GM11168 (cell line): ENCODE measurements around the gene SLC7A4.
"Not testable (repeated sequence)": the region's sequence is repeated elsewhere in the genome, so short reads cannot be mapped to it uniquely, and the experiment has no call there.

Experiments
- in situ Hi-C: fragments of 300-500 bp; cut with MboI; formaldehyde crosslinking; loops from one replicate; pipeline ENCODE4 v1.12.0; 2022; ENCODE audit warnings: low sequenced_read_pairs; ENCODE audit not compliant: unreplicated experiment

SLC7A4 gene

DNA sequence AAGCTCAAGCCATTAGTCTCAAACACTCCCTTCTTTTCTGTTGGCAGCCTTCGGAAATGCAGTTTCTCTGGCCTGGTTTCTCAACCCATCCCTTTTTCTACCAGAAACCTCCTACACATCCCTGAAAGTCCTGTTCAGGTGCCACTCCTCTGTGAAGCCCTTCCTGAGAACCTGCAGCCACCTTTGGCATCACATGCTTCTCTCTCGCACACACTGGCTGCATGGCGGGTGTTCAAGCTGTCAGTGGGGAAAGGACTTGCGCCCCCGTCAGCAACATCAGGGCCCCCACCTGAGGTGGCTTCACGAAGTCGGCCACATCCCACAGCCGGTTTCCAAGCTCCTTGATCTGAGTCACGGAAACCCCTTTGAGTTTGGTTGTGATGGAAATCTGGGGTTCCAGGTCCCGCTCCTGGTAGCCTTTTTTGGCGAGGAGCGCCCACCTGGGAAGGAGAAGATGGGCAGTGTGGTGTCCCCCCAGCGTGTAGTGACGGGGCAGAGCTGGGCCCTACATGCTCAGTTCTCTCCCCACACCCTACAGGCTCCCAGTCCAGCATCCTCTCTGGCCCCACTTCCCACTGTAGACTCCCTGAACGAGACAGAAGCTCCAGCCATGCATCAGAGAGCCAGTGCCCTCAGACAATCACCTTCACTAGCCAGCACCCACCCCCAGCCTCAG is 11.6 kb upstream of the SLC7A4 start:
- in situ Hi-C loops = no loop called here

DNA sequence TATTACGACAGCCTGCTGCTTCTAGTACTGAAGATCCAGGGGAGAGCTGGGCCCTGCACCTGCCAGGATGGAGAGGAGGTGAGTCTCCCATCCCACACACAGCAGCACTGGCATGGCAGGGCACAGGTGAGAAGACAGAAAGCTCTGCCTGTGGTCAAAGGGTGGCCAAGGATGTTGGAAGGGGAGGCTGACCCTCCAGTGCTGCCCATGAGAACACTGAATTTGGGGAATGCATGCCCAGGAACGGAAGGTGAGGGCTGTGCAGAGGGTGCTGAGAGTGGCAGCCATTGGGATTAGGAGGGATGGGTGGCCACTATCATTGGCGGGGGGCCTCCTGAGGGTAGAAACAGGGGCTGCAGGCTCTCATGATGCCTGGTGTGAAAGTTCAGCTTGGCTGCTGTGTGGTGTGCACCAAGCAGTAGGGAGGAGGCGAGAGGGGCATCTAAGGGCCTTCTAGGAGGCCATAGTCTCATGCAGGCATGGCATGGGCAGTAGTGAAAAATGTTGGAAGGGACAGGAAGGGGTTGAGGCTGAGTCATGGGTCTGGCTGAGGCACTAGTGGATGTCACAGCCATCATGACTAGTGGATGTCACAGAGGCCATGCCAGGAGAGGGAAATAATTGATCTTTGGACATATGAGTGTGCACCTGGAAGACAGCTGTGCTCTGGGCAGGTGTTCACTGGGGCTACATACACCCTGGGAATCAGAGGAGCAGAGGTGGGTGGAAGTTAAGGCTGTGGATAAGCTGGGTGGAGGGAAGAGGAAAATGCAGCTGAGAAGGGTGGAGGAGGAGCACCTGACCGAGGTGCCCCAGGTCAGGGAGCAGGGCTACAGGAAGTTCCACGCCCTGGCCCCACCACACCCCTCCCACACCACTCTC is 10.9 kb upstream of the SLC7A4 start:
- in situ Hi-C loops = no loop called here

DNA sequence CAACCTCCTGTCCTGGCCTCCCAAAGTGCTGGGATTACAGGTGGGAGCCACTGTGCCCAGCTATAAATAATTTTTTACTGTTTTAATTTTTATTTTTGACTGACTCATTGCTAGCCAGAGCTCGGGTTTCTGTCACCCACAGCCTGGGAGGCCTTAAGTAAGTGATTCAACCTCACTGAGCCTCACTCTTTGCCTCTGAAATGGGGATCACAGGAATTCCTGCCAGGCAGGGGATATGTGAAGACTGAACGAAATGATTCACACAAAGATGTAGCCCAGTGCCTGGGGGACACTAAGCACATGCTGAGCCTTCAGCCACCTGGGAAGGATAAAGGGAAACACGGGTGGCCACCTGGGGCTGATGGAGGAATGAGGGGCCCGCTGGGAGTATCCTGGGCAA is 9.6 kb upstream of the SLC7A4 start:
- in situ Hi-C loops = no loop called here

DNA sequence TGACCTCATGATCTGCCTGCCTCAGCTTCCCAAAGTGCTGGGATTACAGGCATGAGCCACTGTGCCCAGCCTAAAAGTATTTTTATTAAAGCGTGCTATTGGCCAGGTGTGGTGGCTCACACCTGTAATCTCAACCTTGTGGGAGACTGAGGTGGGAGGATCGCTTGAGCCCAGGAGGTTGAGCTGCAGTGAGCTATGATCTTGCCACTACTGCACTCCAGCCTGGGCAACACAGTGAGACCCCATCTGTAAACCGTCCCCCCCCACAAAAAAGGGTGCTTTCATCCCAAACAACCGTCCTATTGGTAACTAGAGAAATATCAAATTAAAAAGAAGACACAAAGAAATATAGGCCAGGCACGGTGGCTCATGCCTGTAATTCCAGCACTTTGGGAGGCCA is 6.8 kb upstream of the SLC7A4 start:
- in situ Hi-C loops = not testable (repeated sequence)

DNA sequence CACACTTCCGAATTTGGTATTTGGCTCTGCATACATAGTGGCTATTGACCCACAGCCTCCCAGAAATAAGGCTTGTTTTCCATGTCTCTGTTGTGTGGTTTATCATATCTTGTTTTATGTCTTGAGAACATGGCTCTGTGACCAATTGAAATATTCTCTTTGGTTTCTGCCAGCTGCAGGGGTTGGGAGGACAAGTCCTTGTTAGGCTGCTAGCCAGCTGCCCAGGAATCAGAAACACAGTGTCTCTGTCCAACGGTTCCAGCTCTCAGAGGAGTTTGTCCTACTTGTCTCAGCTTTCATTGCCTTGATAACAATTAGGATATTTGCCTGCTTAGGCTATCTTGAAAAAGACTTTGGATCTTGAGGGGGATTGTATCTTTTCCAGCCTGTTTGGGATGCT is 6.0 kb upstream of the SLC7A4 start:
- in situ Hi-C loops = no loop called here

DNA sequence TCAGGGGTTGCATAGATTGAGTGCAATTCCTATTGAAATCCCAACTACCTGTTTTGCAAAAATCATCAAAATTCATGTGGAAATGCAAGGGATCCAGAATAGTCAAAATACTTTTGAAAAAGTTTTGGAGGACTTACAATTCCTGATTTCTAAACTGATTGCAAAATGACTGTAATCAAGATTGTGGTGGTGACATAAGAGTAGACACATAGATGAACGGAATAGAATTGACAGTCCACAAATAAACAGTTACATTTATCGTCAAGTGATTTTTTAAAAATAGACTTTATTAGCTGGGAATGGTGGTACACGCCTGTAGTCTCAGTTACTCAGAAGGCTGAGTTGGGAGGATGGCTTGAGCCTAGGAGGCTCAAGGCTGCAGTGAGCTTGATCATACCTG is 2.6 kb upstream of the SLC7A4 start:
- in situ Hi-C loops = no loop called here

DNA sequence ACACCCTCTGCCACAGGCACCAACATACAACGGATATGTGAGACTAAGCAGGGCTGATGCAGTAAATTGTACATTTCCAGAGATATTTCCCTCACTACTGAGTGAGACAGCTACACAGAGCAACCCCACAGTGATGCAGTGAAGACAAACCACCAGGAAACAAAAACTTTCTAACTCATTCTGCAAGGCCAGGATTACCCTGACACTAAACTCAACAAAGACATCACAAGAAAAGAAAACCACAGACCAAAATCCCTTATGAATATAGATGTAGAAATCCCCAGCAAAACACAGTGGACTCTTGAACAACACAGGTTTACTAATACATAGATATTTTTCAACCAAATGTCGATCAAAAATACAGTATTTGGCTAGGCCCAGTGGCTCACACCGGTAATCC is 1.5 kb upstream of the SLC7A4 start:
- in situ Hi-C loops = no loop called here

DNA sequence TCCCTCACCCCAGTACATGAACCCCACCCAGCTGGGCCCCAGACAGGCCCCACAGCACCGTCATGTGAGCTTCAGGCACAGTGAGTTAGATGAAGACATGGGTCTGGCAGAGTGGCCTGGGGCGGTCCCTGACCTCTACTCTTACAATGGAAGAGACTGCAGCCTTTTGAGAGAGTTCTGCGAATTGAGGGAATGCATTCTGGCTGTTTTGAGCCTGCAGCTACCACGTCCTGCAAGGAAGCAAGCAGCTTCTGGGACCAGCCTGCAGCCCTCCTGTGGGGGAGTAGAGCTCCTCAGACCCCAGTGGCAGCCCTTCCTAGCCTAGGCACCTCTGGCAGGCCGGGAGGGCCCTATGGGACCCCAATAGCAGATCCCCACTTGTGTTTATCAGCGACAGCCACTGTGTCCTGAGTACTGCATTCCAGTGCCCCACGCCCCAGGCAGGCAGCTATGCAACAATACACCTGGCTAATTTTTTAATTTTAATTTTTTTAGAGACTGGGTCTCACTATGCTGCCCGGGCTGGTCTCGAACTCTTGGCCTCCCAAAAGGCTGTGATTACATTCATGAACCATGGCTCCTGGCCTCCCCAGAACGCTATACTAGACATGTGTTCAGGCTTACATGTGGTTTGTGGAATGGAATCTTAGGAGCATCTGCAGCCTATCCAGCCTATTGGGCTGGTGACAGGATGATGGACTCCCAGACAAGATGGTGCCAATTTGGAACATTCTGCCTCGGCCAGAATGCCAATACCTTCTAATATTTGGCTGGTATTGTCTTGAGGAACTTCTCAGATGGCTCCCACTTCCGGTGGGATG is 717 bp upstream of the SLC7A4 start:
- in situ Hi-C loops = no loop called here

DNA sequence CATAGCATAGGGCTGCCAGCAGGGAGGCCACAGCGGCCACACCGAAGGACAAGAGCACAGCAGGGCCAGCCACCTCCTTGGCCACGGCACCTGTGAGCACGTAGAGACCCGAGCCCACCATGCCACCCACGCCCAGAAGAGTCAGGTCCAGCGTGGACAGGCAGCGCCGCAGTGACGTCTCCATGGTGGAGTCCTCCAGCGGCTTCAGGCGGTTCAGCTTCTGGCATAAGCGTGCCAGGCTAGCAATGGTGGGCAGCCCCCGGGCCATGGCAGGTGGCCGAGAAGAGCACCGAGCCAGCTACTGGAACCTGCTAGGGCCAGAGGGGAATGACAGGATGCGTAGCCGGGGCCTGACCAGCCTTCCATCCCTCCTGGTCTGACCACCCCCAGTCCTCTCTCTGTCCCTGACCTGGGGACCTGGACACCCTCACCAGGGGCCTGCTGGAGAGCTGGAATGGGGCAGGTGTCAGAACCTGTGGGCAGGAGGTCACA is 770 bp downstream of the SLC7A4 start:
- in situ Hi-C loops = no loop called here

DNA sequence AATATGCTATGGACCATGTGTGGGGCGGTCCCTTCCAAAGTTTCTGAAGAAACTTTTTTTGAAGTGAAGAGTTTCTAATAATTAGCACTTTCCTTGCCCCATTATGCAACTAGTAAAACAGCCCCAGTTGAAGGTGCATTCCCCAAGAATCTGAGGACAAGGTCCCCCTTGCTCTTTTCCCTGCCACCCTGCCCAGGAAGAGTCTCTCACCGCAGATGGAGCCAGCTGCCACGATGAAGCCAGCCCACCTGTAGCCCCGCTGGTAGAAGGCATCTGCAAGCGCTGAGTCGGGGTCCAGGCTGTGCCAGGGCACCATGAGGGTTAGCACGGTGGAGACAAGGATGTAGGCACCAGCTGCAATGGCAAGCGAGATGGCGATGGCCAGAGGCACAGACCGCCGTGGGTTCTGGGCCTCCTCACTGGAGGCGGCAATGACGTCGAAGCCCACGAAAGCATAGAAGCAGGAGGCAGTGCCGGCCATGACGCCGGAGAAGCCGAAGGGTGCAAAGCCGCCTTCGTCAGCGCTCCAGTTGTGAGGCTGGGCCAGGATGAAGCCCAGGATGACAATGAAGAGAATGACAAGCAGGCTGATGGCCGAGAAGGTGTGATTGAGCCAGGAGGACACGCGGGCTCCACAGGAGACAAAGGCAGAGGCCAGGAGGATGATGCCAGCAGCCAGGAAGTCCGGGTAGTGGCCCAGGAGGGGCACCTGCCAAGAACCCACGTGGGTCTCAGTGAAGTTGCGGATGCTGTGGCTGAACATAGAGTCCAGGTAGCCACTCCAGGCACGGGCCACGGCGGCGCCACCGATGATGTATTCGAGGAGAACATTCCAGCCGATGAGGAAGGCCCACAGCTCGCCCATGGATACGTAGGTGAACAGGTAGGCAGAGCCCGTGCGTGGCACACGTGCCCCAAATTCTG is 1.5 kb downstream of the SLC7A4 start:
- in situ Hi-C loops = no loop called here

DNA sequence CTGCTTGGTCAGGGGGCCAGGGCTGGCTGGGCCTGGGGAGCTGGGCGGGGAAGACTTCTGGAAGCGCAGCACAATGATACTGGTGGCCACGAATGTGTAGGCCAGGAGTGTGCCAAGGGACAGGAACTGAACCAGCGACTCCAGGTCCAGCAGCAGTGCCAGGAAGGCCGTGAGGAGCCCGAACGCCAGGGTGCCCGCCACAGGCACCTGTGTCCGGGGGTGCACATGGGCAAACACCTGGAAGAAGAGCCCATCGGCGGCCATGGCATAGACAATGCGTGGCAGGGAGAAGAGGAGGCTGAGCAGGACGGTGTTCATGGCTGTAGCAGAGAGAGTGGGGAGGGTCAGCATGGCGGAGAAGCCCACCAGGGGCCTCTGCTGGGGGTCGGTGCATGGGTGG is 2.3 kb downstream of the SLC7A4 start:
- in situ Hi-C loops = no loop called here

DNA sequence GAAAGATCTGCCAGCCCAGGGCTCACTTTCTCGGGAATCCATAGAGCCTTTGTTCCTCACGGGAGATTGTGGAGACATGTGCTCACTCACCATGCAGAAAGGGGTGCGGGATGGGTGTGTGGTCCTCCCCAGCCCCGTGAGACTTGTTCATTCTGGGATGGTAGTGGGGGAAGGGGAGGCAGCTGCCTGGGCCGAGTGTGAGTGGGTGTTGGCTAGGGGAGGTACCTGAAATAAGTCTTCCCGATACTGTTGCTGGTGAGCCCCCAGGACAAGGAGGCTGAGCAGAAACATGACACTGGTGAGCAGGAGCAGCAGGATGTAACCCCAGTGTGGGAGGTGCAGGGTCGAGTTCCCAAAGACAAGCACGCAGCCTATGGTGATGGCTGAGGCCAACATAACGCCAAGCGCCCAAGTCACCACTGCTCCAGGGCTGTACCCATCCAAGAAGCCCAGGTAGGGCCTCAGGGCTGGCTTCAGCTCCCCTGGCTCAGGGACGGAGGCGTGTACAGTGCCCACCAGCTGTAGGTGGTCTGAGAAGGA is 2.8 kb downstream of the SLC7A4 start:
- in situ Hi-C loops = no loop called here

DNA sequence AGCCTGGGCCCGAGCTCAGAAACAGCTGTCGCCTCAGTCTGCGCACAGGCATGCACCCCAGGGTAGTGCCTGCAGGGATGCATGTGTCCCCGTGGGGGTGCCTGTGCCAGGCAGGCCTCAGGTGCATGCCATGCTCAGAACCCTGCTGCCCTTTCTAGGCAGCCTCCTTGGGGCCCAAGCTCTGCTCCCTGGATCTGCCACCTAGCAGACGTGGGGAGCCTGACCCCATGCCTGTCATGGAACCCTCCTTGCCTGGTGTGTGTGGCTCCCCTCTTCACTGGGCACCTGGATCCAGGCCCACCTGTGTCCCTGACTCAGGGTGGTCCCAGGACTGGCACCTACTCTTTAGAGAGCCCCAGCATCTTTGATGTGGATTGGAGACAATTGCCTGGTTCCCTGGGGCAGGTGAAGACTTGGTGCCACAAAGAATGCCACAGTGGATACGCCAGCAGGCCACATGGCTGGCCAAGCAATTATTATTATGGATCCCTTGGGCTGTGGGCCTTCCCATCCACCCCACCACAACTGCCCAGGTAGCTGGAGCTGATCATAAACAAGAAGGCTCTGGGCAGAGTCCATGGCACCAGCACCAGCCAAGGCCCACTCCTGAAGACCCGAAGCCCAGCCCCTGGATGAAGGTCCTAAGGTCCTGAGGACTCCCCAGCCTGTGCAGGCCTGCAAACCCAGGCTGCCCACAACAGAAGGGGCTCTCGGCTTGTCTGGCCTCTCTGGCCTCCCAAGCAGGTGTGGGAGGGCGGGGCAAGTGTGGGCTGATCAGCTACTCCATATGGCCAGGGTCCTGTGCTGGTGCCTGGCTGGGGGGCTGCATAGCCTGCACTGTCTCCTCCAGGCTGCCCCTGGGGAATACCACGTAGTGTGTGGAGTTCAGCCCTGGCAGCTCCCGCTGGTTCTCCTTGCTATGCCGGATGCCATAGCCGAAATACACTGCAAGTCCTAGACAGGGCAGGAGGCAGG is 3.8 kb downstream of the SLC7A4 start:
- in situ Hi-C loops = no loop called here

DNA sequence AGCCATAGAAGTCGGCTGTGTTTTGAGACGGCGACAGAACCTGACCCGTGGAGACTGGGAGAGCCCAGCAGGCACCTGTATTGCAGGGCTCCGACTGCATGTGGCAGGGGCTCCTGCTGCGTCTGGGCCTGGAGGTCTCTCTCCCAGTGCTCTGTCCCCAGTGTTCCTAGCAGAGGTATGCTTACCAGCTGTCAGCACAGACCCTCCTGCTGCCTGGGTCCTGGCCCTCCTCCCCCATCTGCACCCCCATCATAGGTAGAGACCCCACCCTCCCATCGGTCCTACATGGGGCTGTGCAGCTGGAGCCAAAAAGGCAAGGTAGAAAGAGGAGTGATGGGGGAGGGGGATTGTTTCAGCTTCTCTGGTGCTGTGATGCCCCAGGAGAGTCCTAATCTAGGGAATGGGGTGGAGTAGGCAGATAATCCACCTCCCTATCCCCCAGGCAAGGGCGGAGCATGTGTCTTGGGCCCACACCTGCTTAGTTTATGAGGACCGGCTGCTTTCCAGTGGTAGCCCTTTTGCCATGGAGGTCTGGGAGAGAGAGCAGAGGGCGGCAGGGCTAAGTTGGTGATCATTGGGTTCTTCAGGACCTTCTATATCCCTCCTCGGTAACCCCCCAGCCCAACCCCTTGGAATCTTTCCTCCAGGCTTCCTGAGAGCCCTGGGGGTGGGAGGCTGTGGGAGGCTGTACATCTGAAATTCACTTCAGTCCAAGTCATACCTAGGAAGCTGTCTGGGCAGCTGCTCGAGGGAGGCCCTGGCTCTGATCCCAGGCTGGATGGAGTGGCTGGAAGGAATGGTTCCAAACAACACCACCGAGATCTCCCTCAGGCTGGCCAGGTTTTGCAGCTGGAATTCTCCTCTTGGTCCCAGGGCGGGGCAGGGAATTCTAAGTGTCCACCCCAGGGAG is 5.3 kb downstream of the SLC7A4 start:
- in situ Hi-C loops = no loop called here

DNA sequence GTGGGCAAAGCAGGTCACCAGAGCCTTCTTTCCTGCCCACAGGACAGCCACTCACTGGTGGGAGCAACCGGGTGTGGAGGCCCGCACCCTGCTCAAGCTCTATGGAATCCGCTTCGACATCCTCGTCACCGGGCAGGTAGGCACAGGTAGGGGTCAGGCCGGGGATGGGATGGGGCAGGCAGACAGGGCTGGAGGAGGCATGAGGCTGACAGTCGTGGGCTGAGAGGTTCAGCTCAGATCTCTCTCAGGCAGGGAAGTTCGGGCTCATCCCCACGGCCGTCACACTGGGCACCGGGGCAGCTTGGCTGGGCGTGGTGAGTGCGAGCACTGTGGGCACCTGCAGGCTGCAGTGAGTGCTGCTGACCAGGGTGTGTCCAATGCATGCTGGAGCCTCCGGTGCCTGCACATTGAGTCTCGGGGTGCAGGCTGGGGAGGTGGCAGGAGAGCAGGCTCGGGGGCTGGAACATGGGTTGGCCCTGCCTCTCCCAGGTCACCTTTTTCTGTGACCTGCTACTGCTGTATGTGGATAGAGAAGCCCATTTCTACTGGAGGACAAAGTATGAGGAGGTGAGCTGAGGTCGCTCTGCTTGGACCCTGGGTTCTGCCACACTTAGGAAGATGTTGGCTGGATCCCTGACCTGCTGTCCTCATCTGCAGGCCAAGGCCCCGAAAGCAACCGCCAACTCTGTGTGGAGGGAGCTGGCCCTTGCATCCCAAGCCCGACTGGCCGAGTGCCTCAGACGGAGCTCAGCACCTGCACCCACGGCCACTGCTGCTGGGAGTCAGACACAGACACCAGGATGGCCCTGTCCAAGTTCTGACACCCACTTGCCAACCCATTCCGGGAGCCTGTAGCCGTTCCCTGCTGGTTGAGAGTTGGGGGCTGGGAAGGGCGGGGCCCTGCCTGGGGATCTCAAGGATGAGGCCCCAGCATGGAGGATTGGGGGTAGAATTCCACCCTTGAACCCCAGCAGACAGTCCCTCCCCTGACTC is 6.3 kb downstream of the SLC7A4 start:
- in situ Hi-C loops = no loop called here

DNA sequence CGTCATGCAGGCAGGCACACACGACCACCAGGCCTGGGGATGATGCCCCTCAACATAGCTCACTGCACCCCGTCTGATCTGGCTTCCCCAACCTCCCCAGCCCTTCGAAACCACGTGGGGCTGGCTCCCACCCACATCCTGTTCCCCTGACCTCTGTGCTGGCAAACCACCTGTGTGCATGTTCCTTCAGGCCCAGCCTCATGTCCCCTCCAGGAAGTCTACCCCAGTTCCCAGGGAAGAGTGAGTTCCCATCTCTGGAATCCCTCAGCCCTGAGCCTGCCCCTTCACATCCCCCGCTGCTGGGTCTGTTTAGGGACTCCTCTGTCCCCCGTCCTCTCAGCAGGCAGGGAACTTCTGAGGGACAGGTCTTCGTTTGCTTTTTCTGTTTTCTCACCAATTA is 7.1 kb downstream of the SLC7A4 start:
- in situ Hi-C loops = no loop called here
